ENCODE measurements around the gene TPD52L2.
A peak's percentile ranks its signal among the peaks of the same experiment; 100 is the strongest.

Gene TPD52L2

DNA sequence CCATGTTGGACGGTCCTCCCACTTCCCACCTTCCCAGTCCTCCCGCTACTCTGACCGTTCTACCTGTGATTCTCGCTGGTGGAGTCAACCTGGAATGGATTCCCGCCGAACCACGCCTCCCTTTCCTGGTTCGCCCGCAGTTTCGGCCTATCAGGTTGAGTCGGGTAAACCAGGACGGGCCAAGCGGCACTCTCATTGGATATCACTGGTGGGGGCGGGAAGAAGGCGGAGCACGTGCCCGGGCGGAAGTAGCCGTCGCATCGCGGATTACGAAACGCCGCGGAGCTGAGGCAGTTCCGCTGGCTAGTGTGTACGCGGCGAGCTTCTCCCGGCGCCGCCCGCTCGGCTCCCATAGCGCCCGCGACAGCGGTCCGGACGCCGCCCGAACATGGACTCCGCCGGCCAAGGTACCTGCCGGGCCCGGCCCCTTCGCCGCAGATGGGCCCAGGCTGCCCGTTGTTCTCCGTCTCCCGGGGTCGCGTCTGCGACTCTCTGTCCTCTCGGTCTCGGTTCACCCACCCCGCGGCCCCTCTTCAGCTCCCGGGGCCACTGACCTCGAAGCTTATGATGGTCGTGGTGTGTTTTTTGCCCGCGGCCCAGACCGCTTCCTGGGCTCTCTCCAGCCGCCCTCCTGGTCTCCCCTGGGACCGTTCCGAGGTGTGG is at the start of gene TPD52L2:
TSS of gene TPD52L2 (plus strand) at position 293 of the 663 bp plus-strand sequence. CDS start at position 389, 96 bp downstream.
- TF ChIP-seq, protein P1, sequence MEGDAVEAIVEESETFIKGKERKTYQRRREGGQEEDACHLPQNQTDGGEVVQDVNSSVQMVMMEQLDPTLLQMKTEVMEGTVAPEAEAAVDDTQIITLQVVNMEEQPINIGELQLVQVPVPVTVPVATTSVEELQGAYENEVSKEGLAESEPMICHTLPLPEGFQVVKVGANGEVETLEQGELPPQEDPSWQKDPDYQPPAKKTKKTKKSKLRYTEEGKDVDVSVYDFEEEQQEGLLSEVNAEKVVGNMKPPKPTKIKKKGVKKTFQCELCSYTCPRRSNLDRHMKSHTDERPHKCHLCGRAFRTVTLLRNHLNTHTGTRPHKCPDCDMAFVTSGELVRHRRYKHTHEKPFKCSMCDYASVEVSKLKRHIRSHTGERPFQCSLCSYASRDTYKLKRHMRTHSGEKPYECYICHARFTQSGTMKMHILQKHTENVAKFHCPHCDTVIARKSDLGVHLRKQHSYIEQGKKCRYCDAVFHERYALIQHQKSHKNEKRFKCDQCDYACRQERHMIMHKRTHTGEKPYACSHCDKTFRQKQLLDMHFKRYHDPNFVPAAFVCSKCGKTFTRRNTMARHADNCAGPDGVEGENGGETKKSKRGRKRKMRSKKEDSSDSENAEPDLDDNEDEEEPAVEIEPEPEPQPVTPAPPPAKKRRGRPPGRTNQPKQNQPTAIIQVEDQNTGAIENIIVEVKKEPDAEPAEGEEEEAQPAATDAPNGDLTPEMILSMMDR (IDR thresholded peaks at IDR 0.05; ENCODE audit: low read depth, low read length, missing control alignments) = no peak
- in situ Hi-C loops (cut with HindIII; ENCODE audit: low sequenced_read_pairs) = no loop called here
- H3K4me3 ChIP-seq (ENCODE audit: low read depth, low read length) = peak within 1 kb of the TSS; percentile 95
- DNase-seq (ENCODE audit: low read depth) = peak; percentile 96

DNA sequence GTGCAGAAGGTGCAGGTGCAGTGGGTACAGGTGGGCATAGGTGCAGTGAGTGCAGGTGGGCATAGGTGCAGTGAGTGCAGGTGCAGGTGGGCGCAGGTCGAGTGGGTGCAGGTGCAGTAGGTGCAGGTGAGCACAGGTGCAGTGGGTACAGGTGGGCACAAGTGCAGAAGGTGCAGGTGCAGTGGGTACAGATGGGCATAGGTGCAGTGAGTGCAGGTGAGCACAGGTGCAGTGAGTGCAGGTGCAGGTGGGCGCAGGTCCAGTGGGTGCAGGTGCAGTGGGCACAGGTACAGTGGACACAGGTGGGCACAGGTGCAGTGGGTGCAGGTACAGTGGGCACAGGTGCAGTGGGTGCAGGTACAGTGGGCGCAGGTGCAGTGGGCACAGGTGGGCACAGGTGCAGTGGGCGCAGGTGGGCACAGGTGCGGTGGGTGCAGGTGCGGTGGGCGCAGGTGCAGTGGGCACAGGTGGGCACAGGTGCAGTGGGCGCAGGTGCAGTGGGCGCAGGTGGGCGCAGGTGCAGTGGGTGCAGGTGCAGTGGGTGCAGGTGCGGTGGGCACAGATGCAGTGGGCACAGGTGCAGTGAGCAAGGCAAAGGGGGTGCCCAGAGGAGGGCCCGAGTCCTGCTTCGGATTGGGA is 49.3 kb upstream of the TPD52L2 start:
- in situ Hi-C loops (cut with HindIII; ENCODE audit: low sequenced_read_pairs) = no loop called here
- no peak for DNase-seq (ENCODE audit: low read depth)
- TF ChIP-seq, protein P1 (IDR thresholded peaks at IDR 0.05; ENCODE audit: low read depth, low read length, missing control alignments) = no peak
- no peak overlapping the region for H3K4me3 ChIP-seq (ENCODE audit: low read depth, low read length)

DNA sequence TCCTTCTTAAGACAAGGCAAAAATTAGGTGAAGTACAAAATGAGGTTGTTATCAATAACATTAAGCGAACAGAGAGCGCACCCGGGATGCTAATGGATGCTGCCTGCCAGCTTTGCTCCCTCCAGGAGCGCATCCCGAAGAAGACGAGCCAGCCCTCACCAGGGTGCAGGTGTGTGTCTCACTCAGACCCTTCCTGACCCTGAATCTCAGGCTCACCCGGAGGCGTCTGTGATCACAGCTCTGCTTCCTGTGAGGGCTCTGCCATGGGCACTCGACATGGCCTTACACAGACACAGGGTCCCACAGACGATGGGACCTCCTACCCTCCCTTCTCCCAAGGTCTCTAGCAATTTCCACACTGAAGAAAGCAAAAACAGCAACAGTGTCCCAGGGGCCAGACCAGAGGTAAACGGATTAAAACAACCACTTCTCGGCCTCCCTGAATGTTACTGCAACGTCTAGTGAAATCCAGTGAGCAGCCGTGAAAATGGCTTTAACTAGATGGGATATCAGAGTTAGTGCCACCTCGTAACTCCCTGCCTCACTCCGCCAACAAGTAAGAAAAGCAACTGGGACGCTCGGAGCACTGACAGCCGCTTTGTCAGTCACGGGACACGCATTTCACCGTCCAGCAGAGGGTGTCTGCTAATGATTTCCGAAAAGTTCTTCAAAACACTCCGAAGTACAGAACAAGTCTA is 45.7 kb upstream of the TPD52L2 start:
- in situ Hi-C loops (cut with HindIII; ENCODE audit: low sequenced_read_pairs) = no loop called here
- TF ChIP-seq, protein P1 (IDR thresholded peaks at IDR 0.05; ENCODE audit: low read depth, low read length, missing control alignments) = peak; percentile 24
- no peak for DNase-seq (ENCODE audit: low read depth)
- no peak overlapping the region for H3K4me3 ChIP-seq (ENCODE audit: low read depth, low read length)

DNA sequence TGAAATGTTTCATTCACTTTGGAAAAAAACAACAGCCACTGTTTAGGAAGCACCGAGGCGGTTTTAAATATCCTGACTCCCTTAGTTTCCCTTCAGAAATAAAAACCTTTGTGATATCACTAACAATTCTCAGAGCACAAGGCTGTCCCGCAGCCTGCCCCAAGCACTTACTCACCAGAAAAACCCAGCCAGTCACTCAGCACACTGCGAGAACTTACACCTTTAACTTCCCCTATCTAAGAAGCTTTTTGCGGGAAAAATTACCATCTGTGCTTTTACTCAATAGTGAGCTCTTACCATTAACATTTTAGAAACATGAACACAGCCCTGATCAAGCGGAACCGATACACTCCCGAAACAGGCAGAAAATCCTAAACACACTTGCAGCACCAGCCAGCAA is 43.3 kb upstream of the TPD52L2 start:
- DNase-seq (ENCODE audit: low read depth) = no peak
- in situ Hi-C loops (cut with HindIII; ENCODE audit: low sequenced_read_pairs) = no loop called here
- TF ChIP-seq, protein P1 (IDR thresholded peaks at IDR 0.05; ENCODE audit: low read depth, low read length, missing control alignments) = no peak

DNA sequence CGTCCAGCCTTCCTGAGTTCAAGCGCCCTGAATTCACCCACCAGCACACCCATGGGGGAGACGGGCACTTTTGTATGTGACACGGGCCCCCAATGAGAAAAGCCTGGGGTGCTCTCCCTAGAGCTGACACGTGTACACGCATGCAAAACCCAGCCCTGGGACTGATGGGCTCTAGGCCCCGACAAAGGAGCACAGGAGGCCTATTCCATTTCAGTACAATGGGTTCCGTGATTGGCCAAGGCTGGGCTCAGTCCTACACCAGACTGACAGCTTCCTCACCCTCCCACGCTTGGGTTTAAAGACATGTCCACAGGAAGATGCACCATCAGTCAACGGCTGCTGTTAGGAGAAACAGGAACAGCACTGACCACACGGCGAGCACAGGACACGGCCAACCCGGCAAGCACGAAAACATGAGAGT is 42.8 kb upstream of the TPD52L2 start:
- TF ChIP-seq, protein P1 (IDR thresholded peaks at IDR 0.05; ENCODE audit: low read depth, low read length, missing control alignments) = no peak
- H3K4me3 ChIP-seq (ENCODE audit: low read depth, low read length) = no peak overlapping the region
- in situ Hi-C loops (cut with HindIII; ENCODE audit: low sequenced_read_pairs) = no loop called here
- DNase-seq (ENCODE audit: low read depth) = no peak

More for the DNA sequence above, 43.3 kb upstream of the TPD52L2 start:
- no peak overlapping the region for H3K4me3 ChIP-seq (ENCODE audit: low read depth, low read length)

DNA sequence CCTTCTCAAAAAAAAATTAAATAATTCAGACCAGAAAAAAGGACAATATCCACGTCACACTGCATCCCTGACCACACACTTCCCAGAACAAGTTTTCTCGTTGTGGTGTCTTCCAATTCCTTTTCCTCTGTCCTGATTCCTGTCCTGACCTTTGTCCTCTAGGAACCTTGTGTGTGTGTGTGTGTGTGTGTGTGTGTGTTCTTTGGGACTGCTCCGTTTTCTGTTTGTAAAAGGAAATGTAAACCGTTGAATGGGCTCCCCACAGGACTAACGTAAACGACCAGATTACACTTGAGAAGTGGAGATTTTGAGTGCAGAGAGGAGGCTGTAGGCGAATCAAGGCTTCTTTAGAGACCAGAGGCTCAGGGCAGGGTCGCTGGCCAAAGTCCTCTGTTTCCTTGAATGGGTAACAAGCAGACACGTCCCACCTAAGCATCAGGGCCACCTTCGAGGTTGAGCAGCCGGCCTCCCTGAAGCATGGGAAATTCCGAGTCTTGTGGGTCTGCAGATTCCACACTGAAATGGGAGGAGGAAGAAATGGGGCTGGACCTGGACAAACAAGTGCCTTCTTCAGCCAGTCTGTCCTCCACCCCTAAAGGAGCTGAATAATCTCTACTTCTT is 41.3 kb upstream of the TPD52L2 start:
- TF ChIP-seq, protein P1 (IDR thresholded peaks at IDR 0.05; ENCODE audit: low read depth, low read length, missing control alignments) = no peak
- H3K4me3 ChIP-seq (ENCODE audit: low read depth, low read length) = no peak overlapping the region
- in situ Hi-C loops (cut with HindIII; ENCODE audit: low sequenced_read_pairs) = no loop called here
- DNase-seq (ENCODE audit: low read depth) = no peak
